HG03045 (cell line): Measurements from ENCODE around the gene HDDC3.
A peak's percentile ranks its signal among the peaks of the same experiment; 100 is the strongest.

ENCODE experiments used
- ATAC-seq: cut with Tn5 transposase; IDR thresholded peaks from one replicate; pipeline ENCODE4 v1.9.1; 2021; ENCODE audit warnings: mild to moderate bottlenecking, moderate library complexity; ENCODE audit not compliant: unreplicated experiment

HDDC3 gene

DNA sequence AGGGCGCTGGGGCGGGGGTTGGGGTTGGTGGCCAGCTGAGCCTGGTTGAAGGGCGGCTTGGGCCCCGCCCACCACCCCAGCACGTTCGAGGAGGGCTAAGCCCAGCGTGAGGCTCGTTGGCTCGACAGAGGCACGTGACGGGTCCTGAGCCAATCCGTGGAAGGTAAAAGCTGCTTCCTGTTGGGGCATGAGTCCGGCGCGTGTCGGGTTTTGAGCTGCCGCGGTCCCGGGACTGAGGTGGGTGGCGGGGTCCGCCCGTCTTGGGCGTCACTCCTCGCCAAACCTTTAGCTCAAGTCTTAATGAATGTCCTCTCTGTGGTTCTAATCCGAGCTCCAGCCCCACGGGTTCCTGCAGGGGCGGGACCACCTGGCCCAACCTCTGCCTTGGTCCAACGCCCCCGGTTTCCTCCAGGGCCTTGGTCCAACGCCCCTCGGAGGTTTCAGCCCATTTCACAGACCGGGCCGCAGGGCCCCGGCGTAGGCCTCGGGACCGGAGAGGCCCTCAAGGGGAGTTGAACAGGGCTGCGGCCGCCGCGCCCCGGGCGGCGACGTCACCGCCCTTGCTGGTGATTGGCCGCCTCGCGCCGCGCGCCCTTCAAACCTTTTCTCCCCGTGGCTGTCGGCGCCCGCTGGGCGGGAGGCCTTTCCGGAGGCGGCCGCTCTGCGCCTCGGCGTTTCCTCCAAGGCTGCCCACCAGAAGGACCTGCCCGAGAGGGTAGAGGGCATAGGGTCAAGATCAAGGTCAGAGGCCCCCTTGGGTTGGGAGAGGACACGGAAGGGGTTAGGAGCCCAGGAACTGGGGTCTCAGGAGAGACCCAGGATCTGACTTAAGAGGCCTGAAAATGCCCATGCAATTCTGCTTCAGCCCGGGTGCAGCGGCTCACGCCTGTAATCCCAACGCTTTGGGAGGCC, 22.6 kb upstream of the HDDC3 start, which contains the start of gene RCCD1:
RCCD1 (plus strand) TSS at position 173 of the 912 bp plus-strand sequence. CDS start 1,851 bp downstream, outside the sequence.
- ATAC-seq = peak; percentile 93

DNA sequence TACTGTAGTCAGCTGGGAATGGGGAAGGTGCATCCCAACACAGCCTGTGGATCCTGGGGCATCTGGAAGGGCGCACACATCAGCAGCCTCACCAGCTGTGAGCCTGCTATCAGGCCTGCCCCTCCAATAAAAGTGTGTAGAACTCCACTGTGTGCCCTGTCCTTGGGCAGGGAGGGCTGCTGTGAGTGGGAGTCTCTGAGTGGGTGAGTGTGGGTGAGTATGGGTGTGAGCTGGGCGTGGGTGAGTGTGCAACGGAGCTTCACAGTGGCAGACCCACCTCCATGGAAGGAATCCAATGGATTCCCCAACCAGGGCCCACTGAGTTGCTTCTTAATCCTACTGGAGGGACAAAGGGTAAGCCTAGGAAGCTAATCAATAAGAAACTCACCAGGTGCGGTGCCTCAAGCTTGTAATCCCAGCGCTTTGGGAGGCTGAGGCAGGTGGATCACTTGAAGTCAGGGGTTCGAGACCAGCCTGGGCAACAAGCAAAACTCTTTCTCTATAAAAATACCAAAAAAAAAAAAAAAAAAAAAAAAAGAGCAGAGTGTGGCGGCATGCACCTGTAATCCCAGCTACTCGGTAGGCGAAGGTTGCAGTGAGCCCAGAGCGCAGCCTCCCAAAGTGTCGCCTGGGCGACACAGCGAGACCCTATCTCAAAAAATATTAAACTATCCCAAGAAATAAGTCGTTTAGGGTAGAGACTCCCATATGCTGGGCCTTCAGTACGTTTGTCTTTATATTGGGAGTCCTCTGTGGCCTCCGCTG, 21.8 kb upstream of the HDDC3 start:
- no peak for ATAC-seq

DNA sequence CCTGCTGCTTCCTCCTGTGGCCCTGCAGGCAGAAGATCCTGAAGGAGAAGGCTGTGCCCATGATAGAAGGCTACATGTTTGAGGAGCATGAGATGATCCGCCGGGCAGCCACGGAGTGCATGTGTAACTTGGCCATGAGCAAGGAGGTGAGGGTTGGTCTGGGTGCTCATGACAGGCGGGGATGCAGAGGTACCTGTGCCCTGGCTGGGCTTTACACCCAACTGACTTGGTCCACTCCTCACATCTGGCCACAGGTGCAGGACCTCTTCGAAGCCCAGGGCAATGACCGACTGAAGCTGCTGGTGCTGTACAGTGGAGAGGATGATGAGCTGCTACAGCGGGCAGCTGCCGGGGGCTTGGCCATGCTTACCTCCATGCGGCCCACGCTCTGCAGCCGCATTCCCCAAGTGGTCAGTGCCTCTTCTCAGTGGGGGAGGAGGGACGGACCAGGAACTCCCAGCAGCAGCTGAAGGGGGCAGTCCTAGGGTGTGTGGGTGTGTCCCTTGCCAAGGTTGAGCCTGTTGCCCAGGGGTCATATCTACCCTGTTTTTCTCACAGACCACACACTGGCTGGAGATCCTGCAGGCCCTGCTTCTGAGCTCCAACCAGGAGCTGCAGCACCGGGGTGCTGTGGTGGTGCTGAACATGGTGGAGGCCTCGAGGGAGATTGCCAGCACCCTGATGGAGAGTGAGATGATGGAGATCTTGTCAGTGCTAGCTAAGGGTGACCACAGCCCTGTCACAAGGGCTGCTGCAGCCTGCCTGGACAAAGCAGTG, 20.7 kb upstream of the HDDC3 start:
- no peak for ATAC-seq

DNA sequence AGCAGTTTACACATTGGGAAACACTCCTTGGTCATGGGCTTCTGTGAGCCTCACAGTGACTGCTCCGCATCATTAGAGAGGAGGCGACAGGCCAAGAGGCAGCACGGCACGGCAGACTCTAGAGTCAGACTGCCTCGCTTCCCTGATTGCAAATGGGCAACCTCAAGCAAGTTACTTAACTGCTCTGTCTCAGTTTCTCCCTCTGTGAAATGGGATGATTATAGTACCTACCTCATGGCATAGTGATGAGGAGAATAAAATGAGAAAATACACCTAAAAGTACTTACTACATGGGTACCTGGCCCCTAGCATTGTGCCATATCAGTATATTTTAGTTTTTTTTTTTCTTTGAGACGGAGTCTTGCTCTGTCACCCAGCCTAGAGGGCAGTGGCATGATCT, 18.3 kb upstream of the HDDC3 start:
- ATAC-seq = no peak

DNA sequence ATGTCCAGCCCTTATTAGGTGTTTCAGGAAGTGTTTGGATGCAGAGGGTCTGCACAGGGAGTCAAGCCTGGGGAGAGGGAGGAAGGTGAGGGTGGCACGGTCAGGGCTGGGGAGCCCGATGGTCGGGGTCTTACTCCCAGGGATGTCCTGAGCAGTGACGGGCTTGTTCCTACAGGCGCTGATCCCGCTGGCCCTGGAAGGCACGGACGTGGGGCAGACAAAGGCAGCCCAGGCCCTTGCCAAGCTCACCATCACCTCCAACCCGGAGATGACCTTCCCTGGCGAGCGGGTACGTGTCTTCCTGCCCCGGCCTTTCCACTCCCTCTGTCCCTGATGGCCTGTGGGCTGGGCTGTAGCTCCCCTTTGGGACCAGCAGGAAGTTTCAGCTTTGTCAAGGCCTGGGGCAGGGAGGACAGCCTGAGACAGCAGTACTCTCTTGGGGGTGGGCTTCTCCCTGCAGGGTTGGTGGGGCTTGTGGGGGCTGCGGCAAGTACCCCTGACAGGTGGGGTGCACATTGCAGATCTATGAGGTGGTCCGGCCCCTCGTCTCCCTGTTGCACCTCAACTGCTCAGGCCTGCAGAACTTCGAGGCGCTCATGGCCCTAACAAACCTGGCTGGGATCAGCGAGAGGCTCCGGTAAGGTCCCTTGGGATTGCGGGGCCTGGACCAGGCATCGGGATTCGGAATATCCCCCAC, 17.8 kb upstream of the HDDC3 start:
- ATAC-seq = no peak

DNA sequence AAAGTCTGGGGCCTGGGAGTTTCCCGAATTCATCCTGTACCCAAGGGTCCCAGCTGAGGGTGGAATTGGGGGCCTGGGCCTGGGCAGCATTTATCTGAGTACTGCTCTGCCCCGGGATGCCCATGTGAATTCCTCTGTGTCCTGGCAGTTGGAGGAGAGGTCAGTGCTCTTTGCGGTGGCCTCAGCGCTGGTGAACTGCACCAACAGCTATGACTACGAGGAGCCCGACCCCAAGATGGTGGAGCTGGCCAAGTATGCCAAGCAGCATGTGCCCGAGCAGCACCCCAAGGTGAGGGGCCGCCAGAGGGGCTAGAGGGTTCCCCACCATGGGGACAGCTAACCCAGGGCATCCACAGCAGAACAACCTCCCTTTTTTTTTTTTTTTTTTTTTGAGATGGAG, 16.2 kb upstream of the HDDC3 start:
- ATAC-seq = no peak

DNA sequence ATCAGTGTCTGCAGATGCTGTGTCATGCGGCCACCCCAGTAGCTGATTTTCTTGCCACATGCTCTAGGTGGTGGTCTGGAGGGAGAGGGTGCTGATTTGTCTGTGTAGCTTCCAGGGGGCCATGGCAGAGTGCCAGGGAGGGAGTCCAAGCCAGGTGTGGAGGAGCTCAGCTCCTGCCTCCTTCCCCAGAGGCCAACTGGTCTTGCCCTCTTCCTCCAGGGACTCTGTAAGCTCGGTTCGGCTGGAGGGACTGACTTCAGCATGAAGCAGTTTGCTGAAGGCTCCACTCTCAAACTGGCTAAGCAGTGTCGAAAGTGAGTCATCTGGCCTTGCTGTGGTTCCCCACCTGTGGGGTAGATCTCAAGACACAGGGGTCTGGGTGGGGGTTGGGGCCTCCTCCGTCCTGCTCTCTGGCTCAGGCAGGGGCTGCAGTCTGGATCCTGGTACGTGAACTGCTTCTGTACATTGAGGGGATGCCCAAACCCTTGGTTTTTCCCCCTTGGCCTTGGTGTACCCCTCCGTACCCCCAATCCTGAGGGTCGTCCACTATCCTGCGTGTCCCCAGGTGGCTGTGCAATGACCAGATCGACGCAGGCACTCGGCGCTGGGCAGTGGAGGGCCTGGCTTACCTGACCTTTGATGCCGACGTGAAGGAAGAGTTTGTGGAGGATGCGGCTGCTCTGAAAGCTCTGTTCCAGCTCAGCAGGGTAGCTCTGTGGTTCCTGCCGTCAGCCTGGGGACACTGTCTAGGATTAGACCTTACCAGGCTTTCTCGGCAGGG, 15.4 kb upstream of the HDDC3 start:
- no peak for ATAC-seq

DNA sequence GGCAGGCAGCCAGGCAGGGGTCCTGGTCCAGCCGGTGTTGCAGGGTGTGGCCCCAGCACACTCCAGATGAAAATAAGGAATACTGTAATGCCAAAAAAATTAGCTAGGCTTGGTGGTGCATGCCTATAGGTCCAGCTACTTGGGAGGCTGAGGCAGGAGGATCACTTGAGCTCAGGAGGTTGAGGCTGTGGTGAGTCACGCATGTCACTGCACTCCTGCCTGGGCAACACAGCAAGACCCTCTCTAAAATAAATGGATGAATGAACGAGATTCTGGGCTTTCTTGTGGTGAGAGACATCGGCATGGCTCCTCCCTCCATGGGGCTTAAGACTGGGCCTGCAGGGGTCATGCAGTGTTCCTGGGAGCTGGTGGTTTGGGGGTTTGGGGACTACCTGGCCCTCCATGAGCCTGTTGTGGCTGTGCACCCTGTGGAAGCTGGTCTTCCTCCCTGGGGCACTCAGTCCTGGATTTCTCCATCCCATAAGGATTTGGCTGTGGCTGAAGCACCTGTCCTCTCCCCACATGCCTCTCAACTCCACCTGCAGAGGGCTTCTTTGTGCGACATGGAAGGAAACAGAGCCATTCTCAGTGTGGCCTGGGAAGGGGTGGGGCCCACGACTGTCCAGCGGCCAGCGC, 14.7 kb upstream of the HDDC3 start:
- ATAC-seq = no peak

DNA sequence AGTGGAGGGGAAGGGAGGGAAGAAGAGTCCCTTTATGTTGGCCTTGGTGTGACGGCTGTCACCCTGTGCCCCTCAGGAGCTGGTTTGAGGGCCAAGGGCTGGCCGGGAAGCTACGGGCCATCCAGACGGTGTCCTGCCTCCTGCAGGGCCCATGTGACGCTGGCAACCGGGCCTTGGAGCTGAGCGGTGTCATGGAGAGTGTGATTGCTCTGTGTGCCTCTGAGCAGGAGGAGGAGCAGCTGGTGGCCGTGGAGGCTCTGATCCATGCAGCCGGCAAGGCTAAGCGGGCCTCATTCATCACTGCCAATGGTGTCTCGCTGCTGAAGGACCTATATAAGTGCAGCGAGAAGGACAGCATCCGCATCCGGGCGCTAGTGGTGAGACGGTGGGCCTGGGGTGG, 14.2 kb upstream of the HDDC3 start:
- ATAC-seq = no peak

DNA sequence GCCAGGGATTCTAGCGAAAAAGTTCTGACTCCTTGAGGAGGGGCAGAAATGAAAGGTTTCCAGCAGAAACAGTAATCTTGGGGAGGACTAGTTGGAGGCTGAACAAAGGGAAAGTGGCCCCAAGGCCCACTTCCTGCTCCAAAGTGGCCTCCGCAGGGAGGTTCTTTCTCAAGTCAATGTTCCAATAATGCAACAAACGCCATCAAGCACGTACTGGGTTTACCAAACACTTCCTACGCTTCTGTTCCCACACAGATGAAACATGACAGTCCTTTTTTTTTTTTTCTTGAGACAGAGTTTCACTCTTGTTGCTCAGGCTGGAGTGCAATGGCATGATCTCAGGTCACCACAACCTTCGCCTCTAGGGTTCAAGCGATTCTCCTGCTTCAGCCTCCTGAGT, 12.7 kb upstream of the HDDC3 start:
- ATAC-seq = no peak

DNA sequence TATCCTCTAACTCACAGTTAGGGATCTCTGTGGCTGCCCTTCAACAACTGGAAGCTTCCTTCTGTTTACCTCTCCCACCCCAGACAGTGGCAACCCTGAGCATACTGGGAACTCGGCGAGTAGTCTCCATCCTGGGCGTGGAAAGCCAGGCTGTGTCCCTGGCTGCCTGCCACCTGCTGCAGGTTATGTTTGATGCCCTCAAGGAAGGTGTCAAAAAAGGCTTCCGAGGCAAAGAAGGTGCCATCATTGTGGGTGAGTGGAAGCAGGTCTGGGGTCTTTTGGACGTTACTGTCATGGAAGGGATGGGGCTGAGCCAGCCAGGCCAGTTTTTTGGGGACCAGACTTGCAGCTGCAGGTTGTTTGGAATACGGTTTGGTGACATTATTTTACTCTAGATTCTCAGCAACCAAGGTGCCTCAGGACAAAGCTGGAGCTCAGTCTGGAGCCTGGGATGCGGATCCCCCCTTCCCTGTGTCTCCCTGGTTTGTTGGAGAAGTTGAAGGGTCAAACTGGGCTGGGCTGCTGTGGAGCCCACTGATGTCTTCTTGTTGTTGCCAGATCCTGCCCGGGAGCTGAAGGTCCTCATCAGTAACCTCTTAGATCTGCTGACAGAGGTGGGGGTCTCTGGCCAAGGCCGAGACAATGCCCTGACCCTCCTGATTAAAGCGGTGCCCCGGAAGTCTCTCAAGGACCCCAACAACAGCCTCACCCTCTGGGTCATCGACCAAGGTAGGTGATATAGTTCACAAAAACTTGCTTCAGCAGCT, 10.2 kb upstream of the HDDC3 start:
- ATAC-seq = no peak

DNA sequence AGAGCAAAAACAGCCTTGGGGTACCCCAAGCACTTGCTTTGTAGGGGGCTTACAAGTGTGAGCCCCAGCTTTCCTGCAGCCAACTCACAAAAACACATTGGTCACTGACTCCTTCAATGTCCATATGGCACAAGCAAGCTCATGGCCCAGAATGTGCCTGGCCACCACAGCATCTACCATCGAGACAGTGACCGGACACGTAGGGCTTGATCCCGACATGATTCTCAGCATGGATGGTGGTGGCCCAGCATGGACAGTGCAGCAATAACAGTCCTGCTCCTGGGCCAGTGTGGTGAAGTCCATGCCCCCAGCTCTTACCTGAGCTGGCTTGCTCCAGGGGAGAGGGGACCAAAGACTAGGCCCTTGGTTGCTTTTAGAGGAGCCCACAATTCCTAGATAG, 8.7 kb upstream of the HDDC3 start:
- no peak for ATAC-seq

DNA sequence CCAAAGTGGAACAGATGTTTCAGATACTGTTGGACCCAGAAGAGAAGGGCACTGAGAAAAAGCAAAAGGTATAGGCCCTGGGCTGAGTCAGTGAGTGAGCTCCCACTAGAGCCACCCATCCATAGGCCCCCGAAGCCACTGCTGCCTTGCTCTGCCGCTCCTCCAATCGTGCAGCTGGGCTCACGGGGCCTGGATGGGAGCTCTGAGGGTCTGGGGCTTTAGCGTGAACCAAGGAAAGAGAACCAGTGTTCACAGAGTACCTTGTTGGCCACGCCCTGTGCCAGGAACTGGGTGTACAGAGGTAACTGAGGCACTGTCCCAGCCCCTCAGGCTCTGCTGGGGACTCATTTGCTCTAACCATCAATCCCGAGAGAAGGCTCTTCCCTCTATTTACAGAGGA, 7.4 kb upstream of the HDDC3 start:
- ATAC-seq = no peak

DNA sequence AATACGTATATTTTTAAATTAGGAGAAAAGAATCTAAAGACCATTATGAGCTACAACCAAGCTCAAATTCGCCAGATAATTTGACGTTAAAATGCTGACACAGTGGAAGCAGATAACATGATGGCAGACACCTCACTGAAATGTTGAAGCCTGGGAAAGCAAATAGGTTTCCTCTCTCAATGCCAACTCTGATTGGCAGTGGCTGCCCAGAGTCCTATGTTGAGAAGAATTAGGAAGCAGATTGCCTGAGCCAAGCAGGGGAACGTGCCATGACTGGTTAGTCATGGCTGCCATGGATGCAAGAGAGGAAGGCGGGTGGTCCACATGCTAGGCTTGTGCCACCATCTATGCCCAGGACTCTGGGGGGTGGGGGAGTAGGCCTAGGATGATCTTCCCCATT, 5.9 kb upstream of the HDDC3 start:
- no peak for ATAC-seq

DNA sequence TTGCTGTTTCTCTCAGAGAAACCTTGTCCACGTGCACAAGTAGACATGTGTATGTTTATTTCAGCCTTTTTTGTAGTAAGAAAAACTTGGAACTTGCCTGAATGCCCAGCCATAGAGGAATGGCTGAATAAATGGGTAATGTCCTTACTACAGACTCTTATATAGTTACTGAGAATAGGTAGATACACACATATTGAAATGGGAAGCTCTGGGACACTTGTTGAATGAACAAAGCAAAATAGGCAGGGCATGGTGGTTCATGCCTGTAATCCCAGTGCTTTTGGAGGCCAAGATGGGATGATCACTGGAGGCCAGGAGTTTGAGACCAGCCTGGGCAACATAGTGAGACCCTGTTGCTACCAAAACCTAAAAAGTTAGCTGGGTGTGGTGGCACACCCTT, 4.5 kb upstream of the HDDC3 start:
- ATAC-seq = no peak

DNA sequence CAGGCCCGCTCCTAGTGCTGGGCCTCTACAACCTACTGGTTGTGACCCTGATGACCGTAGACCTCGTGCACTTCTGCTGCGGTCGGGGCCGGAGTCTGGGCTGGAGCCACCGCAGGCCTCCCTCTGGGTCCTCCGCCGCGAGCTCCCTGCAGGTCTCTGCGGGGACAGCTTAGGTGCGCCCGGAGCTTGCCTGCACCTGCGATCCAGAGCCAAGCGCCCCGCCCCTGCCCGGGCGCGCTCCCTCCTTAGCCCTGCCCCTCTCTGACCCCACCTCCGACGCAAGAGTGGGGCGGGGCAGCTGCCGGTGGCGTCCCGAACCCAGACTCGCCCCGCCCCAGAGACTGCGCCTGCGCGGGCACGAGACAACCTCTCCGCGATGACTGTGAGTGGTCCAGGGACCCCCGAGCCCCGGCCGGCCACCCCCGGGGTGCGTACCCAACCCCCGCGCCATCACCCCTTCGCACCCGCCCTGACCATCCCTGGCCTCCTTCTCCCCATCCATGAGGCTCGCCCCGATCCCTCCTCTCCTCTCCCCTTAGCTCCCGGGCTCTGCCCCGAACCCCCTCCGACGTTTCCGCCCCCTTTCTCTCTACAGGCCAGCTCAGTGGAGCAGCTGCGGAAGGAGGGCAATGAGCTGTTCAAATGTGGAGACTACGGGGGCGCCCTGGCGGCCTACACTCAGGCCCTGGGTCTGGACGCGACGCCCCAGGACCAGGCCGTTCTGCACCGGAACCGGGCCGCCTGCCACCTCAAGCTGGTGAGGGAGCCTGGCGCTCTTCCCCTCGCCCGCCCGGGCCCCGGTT, 2.8 kb upstream of the HDDC3 start, which contains the start of gene UNC45A:
UNC45A (plus strand) TSS at position 337 of the 803 bp plus-strand sequence; CDS start at position 377, 40 bp downstream.
- peak; percentile 63 for ATAC-seq

DNA sequence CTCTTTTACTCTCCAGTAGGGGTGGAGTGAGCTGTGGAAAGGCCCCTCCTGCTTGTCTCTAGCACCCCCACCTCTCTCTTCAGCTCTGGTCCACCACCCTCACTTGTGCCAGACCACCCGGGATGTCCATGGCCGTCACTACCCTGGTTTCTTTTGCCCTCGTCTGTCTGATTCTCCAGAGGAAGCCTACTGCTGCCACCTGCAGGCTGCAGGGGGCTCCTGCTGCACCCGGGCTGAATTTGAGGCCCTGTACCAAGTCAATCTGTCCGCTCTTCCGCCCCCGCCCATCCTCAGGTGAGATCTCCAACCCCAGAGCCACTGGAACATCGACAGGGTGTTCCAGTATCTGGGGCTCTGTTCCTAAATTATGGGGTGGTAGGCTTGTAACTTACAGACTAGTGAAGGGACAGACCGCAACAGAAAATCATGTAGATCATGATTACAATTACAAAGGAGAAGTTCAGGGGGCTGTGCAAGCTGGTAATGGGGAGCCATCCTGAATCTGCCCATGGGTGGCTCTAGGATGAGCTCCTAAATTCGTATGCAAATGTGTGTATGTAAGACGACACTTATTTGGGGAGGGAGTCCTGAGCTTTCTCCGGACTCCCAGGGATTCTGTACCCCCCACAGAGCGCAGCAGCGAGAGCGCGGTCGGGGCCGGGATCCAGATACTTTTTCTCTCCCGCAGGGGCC, 2.1 kb upstream of the HDDC3 start:
- peak; percentile 27 for ATAC-seq
